ENCODE data around the gene ARHGEF4. TPM values are rescaled to one million over a fixed set of nuclear protein-coding genes. Genes with fewer than 3 reads are reported as not detected.

The ARHGEF4 gene
- total and polyA plus RNA-seq, 2 experiments from 2014 or later = 4.6 to 16.6 TPM

DNA sequence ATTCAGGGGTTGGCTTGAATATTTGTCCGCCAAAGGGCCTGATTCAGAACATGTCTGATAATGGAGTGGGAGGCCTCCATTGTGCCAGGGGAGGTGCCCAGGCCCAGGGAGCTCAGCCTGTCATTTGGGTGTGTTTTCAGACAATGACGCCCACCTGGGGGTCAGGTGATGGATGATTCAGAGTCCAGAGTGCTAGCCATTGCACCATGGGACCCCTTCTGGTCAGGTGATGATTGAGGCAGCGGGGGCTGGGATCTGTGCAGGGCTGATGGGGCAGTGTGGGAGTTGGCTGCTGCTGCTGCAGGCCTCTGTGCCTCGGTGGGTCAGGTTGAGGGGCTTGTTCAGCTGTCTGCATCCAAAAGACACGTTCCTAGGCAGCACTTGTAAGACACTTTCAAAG, 8.3 kb upstream of the ARHGEF4 start:
- Mint-ChIP-seq H3K4me3 (no peak overlapping the region), H3K27ac (no peak overlapping the region), H3K36me3 (ENCODE audit: low read depth) (no peaks in the 10 kb centered on the region), H3K27me3 (ENCODE audit: insufficient read depth, low read depth, poor library complexity) (peaks cover 15% of the 10 kb centered on the region), H3K9me3 (no peaks in the 10 kb centered on the region), H3K4me1 (peaks cover 20% of the 10 kb centered on the region)
- H3K79me2 ChIP-seq (replicated peaks; ENCODE audit: insufficient read depth) = no peaks in the 10 kb centered on the region
- H3K36me3 ChIP-seq (ENCODE audit: insufficient read depth) = no peaks in the 10 kb centered on the region
- peak overlapping the region; percentile 86; the same call in 1 of the 2 replicates for H2AFZ ChIP-seq
- TF ChIP-seq CREB1 (CRISPR knock-in tag; IDR thresholded peaks at IDR 0.05; ENCODE audit: low read depth) (no peak), POLR2AphosphoS5 (IDR thresholded peaks at IDR 0.05; ENCODE audit: low read depth) (no peak), EZH2 (IDR thresholded peaks at IDR 0.05; ENCODE audit: low read depth, unreplicated experiment) (no peak), EZH2phosphoT487 (IDR thresholded peaks at IDR 0.05; ENCODE audit: unreplicated experiment) (no peak), ZNF114 (CRISPR knock-in tag; IDR thresholded peaks at IDR 0.05) (no peak), STAT1 (IDR thresholded peaks at IDR 0.05; ENCODE audit: unreplicated experiment) (no peak), JUNB (IDR thresholded peaks at IDR 0.05; ENCODE audit: unreplicated experiment) (no peak), ZNF331 (CRISPR knock-in tag; IDR thresholded peaks at IDR 0.05; ENCODE audit: low read depth) (no peak), NANOG (IDR thresholded peaks at IDR 0.05; ENCODE audit: borderline replicate concordance) (no peak)
- TF ChIP-seq, protein P1, sequence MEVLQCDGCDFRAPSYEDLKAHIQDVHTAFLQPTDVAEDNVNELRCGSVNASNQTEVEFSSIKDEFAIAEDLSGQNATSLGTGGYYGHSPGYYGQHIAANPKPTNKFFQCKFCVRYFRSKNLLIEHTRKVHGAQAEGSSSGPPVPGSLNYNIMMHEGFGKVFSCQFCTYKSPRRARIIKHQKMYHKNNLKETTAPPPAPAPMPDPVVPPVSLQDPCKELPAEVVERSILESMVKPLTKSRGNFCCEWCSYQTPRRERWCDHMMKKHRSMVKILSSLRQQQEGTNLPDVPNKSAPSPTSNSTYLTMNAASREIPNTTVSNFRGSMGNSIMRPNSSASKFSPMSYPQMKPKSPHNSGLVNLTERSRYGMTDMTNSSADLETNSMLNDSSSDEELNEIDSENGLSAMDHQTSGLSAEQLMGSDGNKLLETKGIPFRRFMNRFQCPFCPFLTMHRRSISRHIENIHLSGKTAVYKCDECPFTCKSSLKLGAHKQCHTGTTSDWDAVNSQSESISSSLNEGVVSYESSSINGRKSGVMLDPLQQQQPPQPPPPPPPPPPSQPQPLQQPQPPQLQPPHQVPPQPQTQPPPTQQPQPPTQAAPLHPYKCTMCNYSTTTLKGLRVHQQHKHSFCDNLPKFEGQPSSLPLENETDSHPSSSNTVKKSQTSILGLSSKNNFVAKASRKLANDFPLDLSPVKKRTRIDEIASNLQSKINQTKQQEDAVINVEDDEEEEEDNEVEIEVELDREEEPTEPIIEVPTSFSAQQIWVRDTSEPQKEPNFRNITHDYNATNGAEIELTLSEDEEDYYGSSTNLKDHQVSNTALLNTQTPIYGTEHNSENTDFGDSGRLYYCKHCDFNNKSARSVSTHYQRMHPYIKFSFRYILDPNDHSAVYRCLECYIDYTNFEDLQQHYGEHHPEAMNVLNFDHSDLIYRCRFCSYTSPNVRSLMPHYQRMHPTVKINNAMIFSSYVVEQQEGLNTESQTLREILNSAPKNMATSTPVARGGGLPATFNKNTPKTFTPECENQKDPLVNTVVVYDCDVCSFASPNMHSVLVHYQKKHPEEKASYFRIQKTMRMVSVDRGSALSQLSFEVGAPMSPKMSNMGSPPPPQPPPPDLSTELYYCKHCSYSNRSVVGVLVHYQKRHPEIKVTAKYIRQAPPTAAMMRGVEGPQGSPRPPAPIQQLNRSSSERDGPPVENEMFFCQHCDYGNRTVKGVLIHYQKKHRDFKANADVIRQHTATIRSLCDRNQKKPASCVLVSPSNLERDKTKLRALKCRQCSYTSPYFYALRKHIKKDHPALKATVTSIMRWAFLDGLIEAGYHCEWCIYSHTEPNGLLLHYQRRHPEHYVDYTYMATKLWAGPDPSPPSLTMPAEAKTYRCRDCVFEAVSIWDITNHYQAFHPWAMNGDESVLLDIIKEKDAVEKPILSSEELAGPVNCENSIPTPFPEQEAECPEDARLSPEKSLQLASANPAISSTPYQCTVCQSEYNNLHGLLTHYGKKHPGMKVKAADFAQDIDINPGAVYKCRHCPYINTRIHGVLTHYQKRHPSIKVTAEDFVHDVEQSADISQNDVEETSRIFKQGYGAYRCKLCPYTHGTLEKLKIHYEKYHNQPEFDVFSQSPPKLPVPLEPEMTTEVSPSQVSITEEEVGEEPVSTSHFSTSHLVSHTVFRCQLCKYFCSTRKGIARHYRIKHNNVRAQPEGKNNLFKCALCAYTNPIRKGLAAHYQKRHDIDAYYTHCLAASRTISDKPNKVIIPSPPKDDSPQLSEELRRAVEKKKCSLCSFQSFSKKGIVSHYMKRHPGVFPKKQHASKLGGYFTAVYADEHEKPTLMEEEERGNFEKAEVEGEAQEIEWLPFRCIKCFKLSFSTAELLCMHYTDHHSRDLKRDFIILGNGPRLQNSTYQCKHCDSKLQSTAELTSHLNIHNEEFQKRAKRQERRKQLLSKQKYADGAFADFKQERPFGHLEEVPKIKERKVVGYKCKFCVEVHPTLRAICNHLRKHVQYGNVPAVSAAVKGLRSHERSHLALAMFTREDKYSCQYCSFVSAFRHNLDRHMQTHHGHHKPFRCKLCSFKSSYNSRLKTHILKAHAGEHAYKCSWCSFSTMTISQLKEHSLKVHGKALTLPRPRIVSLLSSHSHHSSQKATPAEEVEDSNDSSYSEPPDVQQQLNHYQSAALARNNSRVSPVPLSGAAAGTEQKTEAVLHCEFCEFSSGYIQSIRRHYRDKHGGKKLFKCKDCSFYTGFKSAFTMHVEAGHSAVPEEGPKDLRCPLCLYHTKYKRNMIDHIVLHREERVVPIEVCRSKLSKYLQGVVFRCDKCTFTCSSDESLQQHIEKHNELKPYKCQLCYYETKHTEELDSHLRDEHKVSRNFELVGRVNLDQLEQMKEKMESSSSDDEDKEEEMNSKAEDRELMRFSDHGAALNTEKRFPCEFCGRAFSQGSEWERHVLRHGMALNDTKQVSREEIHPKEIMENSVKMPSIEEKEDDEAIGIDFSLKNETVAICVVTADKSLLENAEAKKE (CRISPR knock-in tag; IDR thresholded peaks at IDR 0.05) = no peak
- TF ChIP-seq, protein P2, sequence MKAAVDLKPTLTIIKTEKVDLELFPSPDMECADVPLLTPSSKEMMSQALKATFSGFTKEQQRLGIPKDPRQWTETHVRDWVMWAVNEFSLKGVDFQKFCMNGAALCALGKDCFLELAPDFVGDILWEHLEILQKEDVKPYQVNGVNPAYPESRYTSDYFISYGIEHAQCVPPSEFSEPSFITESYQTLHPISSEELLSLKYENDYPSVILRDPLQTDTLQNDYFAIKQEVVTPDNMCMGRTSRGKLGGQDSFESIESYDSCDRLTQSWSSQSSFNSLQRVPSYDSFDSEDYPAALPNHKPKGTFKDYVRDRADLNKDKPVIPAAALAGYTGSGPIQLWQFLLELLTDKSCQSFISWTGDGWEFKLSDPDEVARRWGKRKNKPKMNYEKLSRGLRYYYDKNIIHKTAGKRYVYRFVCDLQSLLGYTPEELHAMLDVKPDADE (IDR thresholded peaks at IDR 0.05) = no peak
- TF ChIP-seq, protein P3, sequence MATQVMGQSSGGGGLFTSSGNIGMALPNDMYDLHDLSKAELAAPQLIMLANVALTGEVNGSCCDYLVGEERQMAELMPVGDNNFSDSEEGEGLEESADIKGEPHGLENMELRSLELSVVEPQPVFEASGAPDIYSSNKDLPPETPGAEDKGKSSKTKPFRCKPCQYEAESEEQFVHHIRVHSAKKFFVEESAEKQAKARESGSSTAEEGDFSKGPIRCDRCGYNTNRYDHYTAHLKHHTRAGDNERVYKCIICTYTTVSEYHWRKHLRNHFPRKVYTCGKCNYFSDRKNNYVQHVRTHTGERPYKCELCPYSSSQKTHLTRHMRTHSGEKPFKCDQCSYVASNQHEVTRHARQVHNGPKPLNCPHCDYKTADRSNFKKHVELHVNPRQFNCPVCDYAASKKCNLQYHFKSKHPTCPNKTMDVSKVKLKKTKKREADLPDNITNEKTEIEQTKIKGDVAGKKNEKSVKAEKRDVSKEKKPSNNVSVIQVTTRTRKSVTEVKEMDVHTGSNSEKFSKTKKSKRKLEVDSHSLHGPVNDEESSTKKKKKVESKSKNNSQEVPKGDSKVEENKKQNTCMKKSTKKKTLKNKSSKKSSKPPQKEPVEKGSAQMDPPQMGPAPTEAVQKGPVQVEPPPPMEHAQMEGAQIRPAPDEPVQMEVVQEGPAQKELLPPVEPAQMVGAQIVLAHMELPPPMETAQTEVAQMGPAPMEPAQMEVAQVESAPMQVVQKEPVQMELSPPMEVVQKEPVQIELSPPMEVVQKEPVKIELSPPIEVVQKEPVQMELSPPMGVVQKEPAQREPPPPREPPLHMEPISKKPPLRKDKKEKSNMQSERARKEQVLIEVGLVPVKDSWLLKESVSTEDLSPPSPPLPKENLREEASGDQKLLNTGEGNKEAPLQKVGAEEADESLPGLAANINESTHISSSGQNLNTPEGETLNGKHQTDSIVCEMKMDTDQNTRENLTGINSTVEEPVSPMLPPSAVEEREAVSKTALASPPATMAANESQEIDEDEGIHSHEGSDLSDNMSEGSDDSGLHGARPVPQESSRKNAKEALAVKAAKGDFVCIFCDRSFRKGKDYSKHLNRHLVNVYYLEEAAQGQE (IDR thresholded peaks at IDR 0.05; ENCODE audit: unreplicated experiment) = no peak
- TF ChIP-seq, protein P4, sequence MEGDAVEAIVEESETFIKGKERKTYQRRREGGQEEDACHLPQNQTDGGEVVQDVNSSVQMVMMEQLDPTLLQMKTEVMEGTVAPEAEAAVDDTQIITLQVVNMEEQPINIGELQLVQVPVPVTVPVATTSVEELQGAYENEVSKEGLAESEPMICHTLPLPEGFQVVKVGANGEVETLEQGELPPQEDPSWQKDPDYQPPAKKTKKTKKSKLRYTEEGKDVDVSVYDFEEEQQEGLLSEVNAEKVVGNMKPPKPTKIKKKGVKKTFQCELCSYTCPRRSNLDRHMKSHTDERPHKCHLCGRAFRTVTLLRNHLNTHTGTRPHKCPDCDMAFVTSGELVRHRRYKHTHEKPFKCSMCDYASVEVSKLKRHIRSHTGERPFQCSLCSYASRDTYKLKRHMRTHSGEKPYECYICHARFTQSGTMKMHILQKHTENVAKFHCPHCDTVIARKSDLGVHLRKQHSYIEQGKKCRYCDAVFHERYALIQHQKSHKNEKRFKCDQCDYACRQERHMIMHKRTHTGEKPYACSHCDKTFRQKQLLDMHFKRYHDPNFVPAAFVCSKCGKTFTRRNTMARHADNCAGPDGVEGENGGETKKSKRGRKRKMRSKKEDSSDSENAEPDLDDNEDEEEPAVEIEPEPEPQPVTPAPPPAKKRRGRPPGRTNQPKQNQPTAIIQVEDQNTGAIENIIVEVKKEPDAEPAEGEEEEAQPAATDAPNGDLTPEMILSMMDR (conservative IDR thresholded peaks at IDR 0.05; ENCODE audit: low read depth in 2 of 2) = no peak
- no peaks in the 10 kb centered on the region for H3K27me3 ChIP-seq (ENCODE audit: insufficient read depth)
- ATAC-seq = no peak
- no peaks in the 10 kb centered on the region for H3K4me1 ChIP-seq (ENCODE audit: insufficient read depth)
- DNase-seq (ENCODE audit: low spot score) = no peak
- H3K4me2 ChIP-seq = no peak overlapping the region
- H3K9me2 ChIP-seq (ENCODE audit: insufficient read depth) = no peaks in the 10 kb centered on the region
- no peaks in the 10 kb centered on the region for H4K20me1 ChIP-seq (replicated peaks; ENCODE audit: insufficient read depth)
- H3K27ac ChIP-seq (ENCODE audit: low read depth) = no peak overlapping the region
- H3F3A ChIP-seq (replicated peaks; ENCODE audit: low read depth) = no peaks in the 10 kb centered on the region
- H3K4me3 ChIP-seq = no peak overlapping the region

Measured in GM23338 (cell line).